WERI-Rb-1 (cell line): ENCODE measurements around the gene GLOD4.

ENCODE experiments used
- DNase-seq: peaks from one replicate; pipeline ENCODE4 v3.0.0-alpha.2; 2020
- H3K27ac ChIP-seq: fragments of 250-450 bp; sonication (Bioruptor Pico); 2 replicates; pipeline ENCODE4 v1.5.1; 2020; ENCODE audit warnings: mild to moderate bottlenecking, moderate library complexity
- H3K27me3 ChIP-seq: fragments of 250-450 bp; sonication (Bioruptor Pico); 2 replicates; pipeline ENCODE4 v1.5.1; 2021; ENCODE audit warnings: mild to moderate bottlenecking, low read depth, moderate library complexity; ENCODE audit not compliant: insufficient read depth, severe bottlenecking
- H3K36me3 ChIP-seq: fragments of 250-450 bp; sonication (Bioruptor Pico); 2 replicates; pipeline ENCODE4 v1.5.1; 2020; ENCODE audit warnings: mild to moderate bottlenecking, moderate library complexity
- H3K4me3 ChIP-seq: 2 replicates; pipeline ENCODE4 v1.5.1; 2011; ENCODE audit warnings: low read depth, mild to moderate bottlenecking, control low read depth, low read length
- H3K9me3 ChIP-seq: fragments of 250-450 bp; sonication (Bioruptor Pico); 2 replicates; pipeline ENCODE4 v1.5.1; 2021; ENCODE audit warnings: mild to moderate bottlenecking, moderate library complexity; ENCODE audit not compliant: severe bottlenecking
- CTCF ChIP-seq: IDR thresholded peaks from 2 replicates; pipeline ENCODE4 v1.5.1; 2011; ENCODE audit warnings: low read depth, mild to moderate bottlenecking, control low read depth, inconsistent platforms, low read length

Gene GLOD4

GRCh38 chr17:746783-747629, 35.1 kb downstream of the GLOD4 start:
- peaks cover 3% of the 10 kb centered on the region for H3K9me3 ChIP-seq
- H3K36me3 ChIP-seq, result peaks cover 82% of the 10 kb centered on the region
- H3K27ac ChIP-seq, result no peak overlapping the region
- H3K4me3 ChIP-seq, result no peak overlapping the region
- no peak for DNase-seq
- no peaks in the 10 kb centered on the region for H3K27me3 ChIP-seq
- no peak for TF ChIP-seq CTCF

GRCh38 chr17:746181-746580, 35.9 kb downstream of the GLOD4 start:
- no peak for TF ChIP-seq CTCF
- Histone ChIP-seq H3K9me3 (peaks cover 3% of the 10 kb centered on the region), H3K27me3 (no peaks in the 10 kb centered on the region), H3K27ac (no peak overlapping the region), H3K36me3 (peaks cover 85% of the 10 kb centered on the region), H3K4me3 (no peak overlapping the region)
- no peak for DNase-seq

- no peak overlapping the region for H3K4me3 ChIP-seq
- no peak overlapping the region for H3K27ac ChIP-seq
- no peak for DNase-seq
- no peaks in the 10 kb centered on the region for H3K27me3 ChIP-seq
- H3K36me3 ChIP-seq, result peaks cover 86% of the 10 kb centered on the region
- peaks cover 3% of the 10 kb centered on the region for H3K9me3 ChIP-seq
- no peak for TF ChIP-seq CTCF
These were observed 36.7 kb downstream of the GLOD4 start for GRCh38 chr17:745406-745805.

GRCh38 chr17:744937-745336, 37.1 kb downstream of the GLOD4 start:
- no peak for DNase-seq
- H3K27ac ChIP-seq, result no peak overlapping the region

GRCh38 chr17:743139-743538, 38.9 kb downstream of the GLOD4 start:
- Histone ChIP-seq H3K27me3 (no peaks in the 10 kb centered on the region), H3K4me3 (no peak overlapping the region), H3K27ac (no peak overlapping the region), H3K9me3 (no peaks in the 10 kb centered on the region), H3K36me3 (peaks cover 96% of the 10 kb centered on the region)
- no peak for TF ChIP-seq CTCF
- no peak for DNase-seq

More at GRCh38 chr17:744937-745336, 37.1 kb downstream of the GLOD4 start:
- Histone ChIP-seq H3K4me3 (no peak overlapping the region), H3K36me3 (peaks cover 86% of the 10 kb centered on the region), H3K27me3 (no peaks in the 10 kb centered on the region), H3K9me3 (peaks cover 2% of the 10 kb centered on the region)
- TF ChIP-seq CTCF, result no peak
